KG1 (cell line): Measurements from ENCODE around the gene MGAT1.
"Not testable (repeated sequence)": the region's sequence is repeated elsewhere in the genome, so short reads cannot be mapped to it uniquely, and the experiment has no call there.

Experiments used
- DNase-seq: peaks from one replicate; lab custom pipeline; 2025; lab: John Stamatoyannopoulos, UW

Gene MGAT1

GRCh38 chr5:180785121-180785781 lies 17.4 kb downstream of the MGAT1 start:
- DNase-seq, result no peak

GRCh38 chr5:180784497-180785097 lies 18.0 kb downstream of the MGAT1 start:
- DNase-seq, result no peak

- no peak for DNase-seq
Observed at GRCh38 chr5:180783340-180784052, 19.1 kb downstream of the MGAT1 start.

GRCh38 chr5:180782748-180783147 lies 19.9 kb downstream of the MGAT1 start:
- DNase-seq, result no peak

- not testable (repeated sequence) for DNase-seq
Observed at GRCh38 chr5:180781900-180782326, 20.7 kb downstream of the MGAT1 start.

GRCh38 chr5:180779985-180780610 lies 22.5 kb downstream of the MGAT1 start:
- no peak for DNase-seq

- no peak for DNase-seq
Observed at GRCh38 chr5:180777475-180777874, 25.1 kb downstream of the MGAT1 start.

- DNase-seq, result no peak
Observed at GRCh38 chr5:180776376-180776775, 26.2 kb downstream of the MGAT1 start.

GRCh38 chr5:180775624-180776023 lies 27.0 kb downstream of the MGAT1 start:
- DNase-seq, result no peak

- DNase-seq, result no peak
Observed at GRCh38 chr5:180771839-180772238, 30.8 kb downstream of the MGAT1 start.

- DNase-seq, result no peak
Observed at GRCh38 chr5:180769821-180770220, 32.8 kb downstream of the MGAT1 start.

GRCh38 chr5:180755601-180756000 lies 47.0 kb downstream of the MGAT1 start:
- DNase-seq, result no peak

- no peak for DNase-seq
Observed at GRCh38 chr5:180744253-180744652, 58.4 kb downstream of the MGAT1 start.

GRCh38 chr5:180742727-180743126 lies 59.9 kb downstream of the MGAT1 start:
- no peak for DNase-seq

- not testable (repeated sequence) for DNase-seq
Observed at GRCh38 chr5:180740953-180741352, 61.7 kb downstream of the MGAT1 start.

- no peak for DNase-seq
Observed at GRCh38 chr5:180739958-180740357, 62.6 kb downstream of the MGAT1 start, which contains the start of gene OR2Y1. OR2Y1 (minus strand) TSS chr5:180740058; CDS start chr5:180740058, 0 bp downstream.

- no peak for DNase-seq
Observed at GRCh38 chr5:180739271-180739670, 63.3 kb downstream of the MGAT1 start.

- DNase-seq, result no peak
Observed at GRCh38 chr5:180736536-180736935, 66.1 kb downstream of the MGAT1 start.
